CD14-positive monocyte (primary cell): ENCODE data around the gene GTF3A. TPM values are rescaled to one million over a fixed set of nuclear protein-coding genes. Genes with fewer than 3 reads are reported as not detected.

Experiments used
- DNase-seq, 3 donors: peaks; one replicate each; pipeline ENCODE4 v3.0.0-alpha.2; 2011 to 2022
- H2AFZ ChIP-seq: 2 replicates; pipeline ENCODE4 v1.6.0; 2012; ENCODE audit warnings: mild to moderate bottlenecking, low read depth, low read length, inconsistent platforms; ENCODE audit not compliant: insufficient read depth, poor library complexity, severe bottlenecking
- H3K27ac ChIP-seq, 2 donors: 1 replicate in 1 of 2; 2 replicates in 1 of 2; pipeline ENCODE4 v1.5.1; 2012 to 2013; ENCODE audit warnings: low read length in 2 of 2, control low read depth in 1 of 2, inconsistent platforms in 1 of 2, low read depth in 1 of 2, mild to moderate bottlenecking in 1 of 2
- H3K27me3 ChIP-seq, 2 donors: one replicate each; pipeline versions ENCODE4 v1.6.0 to v1.6.1; 2011 to 2013; ENCODE audit warnings: low read length in 2 of 2; ENCODE audit not compliant: control insufficient read depth in 2 of 2, insufficient read depth in 2 of 2
- H3K36me3 ChIP-seq, 2 donors: replicated peaks in 1 of 2; 1 replicate in 1 of 2; 2 replicates in 1 of 2; pipeline versions ENCODE4 v1.5.1 to v1.6.1; 2012 to 2013; ENCODE audit warnings: low read length in 2 of 2, control low read depth in 1 of 2, inconsistent platforms in 1 of 2, mild to moderate bottlenecking in 1 of 2; ENCODE audit not compliant: insufficient read depth in 2 of 2, control insufficient read depth in 1 of 2
- H3K4me1 ChIP-seq, 2 donors: 1 replicate in 1 of 2; 2 replicates in 1 of 2; pipeline versions ENCODE4 v1.5.1 to v1.6.1; 2012 to 2013; ENCODE audit warnings: low read length in 2 of 2, control low read depth in 1 of 2, inconsistent platforms in 1 of 2, mild to moderate bottlenecking in 1 of 2, moderate library complexity in 1 of 2; ENCODE audit not compliant: insufficient read depth in 2 of 2, control insufficient read depth in 1 of 2
- H3K4me2 ChIP-seq: replicated peaks from 2 replicates; pipeline ENCODE3; 2012; ENCODE audit warnings: low read length, moderate library complexity, mild to moderate bottlenecking; ENCODE audit not compliant: poor library complexity, severe bottlenecking; ENCODE audit errors: extremely low read depth
- H3K4me3 ChIP-seq, 3 experiments: fragments of 200-600 bp in 1 of 3; sonication (generic) in 1 of 3; replicated peaks in 1 of 3; 1 replicate in 2 of 3; 2 replicates in 1 of 3; pipeline ENCODE4 v1.5.1; 2011 to 2013; ENCODE audit warnings: low read length in 3 of 3, mild to moderate bottlenecking in 3 of 3, control low read depth in 2 of 3, low read depth in 2 of 3, inconsistent platforms in 1 of 3, moderate library complexity in 1 of 3
- H3K79me2 ChIP-seq: 2 replicates; pipeline ENCODE4 v1.6.0; 2012; ENCODE audit warnings: mild to moderate bottlenecking, control low read depth, inconsistent platforms, low read length, moderate library complexity; ENCODE audit not compliant: insufficient read depth
- H3K9ac ChIP-seq: 2 replicates; pipeline ENCODE4 v1.6.0; 2017; ENCODE audit warnings: low read length, mild to moderate bottlenecking; ENCODE audit not compliant: insufficient read depth, poor library complexity, severe bottlenecking
- H3K9me3 ChIP-seq, 2 donors: replicated peaks in 1 of 2; 1 replicate in 1 of 2; 2 replicates in 1 of 2; pipeline versions ENCODE4 v1.5.1 to v1.6.1; 2012 to 2013; ENCODE audit warnings: low read length in 2 of 2, control low read depth in 1 of 2; ENCODE audit not compliant: control insufficient read depth in 1 of 2, insufficient read depth in 1 of 2
- H4K20me1 ChIP-seq: 2 replicates; pipeline ENCODE4 v1.6.0; 2012; ENCODE audit warnings: mild to moderate bottlenecking, low read length, control low read depth, moderate library complexity; ENCODE audit not compliant: insufficient read depth
- H3K27ac Mint-ChIP-seq, 7 donors: one replicate each; pipeline ENCODE4 v1.8.0; 2020; ENCODE audit warnings: mild to moderate bottlenecking in 7 of 7, mixed read lengths in 7 of 7, moderate library complexity in 6 of 7, inconsistent platforms in 2 of 7
- H3K27me3 Mint-ChIP-seq, 3 donors: one replicate each; pipeline ENCODE4 v1.8.0; 2021 to 2022; ENCODE audit warnings: low read depth in 3 of 3, mild to moderate bottlenecking in 3 of 3, mixed read lengths in 3 of 3, moderate library complexity in 3 of 3, inconsistent platforms in 1 of 3
- H3K36me3 Mint-ChIP-seq, 2 donors: one replicate each; pipeline ENCODE4 v1.8.0; 2020; ENCODE audit warnings: mixed read lengths in 2 of 2, inconsistent platforms in 1 of 2, mild to moderate bottlenecking in 1 of 2
- H3K4me1 Mint-ChIP-seq: one replicate; pipeline ENCODE4 v1.8.0; 2020; ENCODE audit warnings: mild to moderate bottlenecking, mixed read lengths
- H3K4me3 Mint-ChIP-seq, 2 donors: one replicate each; pipeline ENCODE4 v1.8.0; 2020; ENCODE audit warnings: mild to moderate bottlenecking in 2 of 2, mixed read lengths in 2 of 2, moderate library complexity in 1 of 2
- H3K9me3 Mint-ChIP-seq, 7 donors: one replicate each; pipeline ENCODE4 v1.8.0; 2020 to 2022; ENCODE audit warnings: mixed read lengths in 7 of 7, mild to moderate bottlenecking in 6 of 7, moderate library complexity in 6 of 7, inconsistent platforms in 2 of 7
- CTCF ChIP-seq: fragments of 200-600 bp; IDR thresholded peaks from one replicate; pipeline ENCODE4 v1.8.0; 2022; ENCODE audit warnings: antibody characterized with exemption, mild to moderate bottlenecking
- WGBS: methylation state at CpG from one replicate; pipeline ENCODE4 v1.1.5; 2013; ENCODE audit warnings: missing lambda C conversion rate; ENCODE audit not compliant: insufficient coverage; 5-methylcytosine and 5-hydroxymethylcytosine counted together
- intact Hi-C, 2 donors: fragments of 100-400 bp; cut with micrococcal nuclease; formaldehyde crosslinking; loops; one replicate each; pipeline versions ENCODE4 v1.15.0 to v1.15.1; 2023
- polyA plus RNA-seq, 3 donors: library from polyadenylated mRNA; depleted of rRNA in 1 of 3; unstranded in 2 of 3; stranded (reverse) in 1 of 3; fragments of 300-500 nt in 2 of 3; fragments of >200 nt in 1 of 3; fragmentation: Illumina TruSeq in 2 of 3; gene quantifications; 1 replicate in 2 of 3; 2 replicates in 1 of 3; pipeline ENCODE4 v1.2.3, GENCODE V29; 2012 to 2021

Gene GTF3A
- polyA plus RNA-seq, 3 donors: 88.8 to 259 (median 179) TPM

GRCh38 chr13:27403727-27404385 lies 20.6 kb upstream of the GTF3A start:
- peaks cover 10 to 14% of the 10 kb centered on the region in 2 donors for H3K4me1 ChIP-seq
- Mint-ChIP-seq H3K9me3 (peaks cover 0 to 4% (median 0%) of the 10 kb centered on the region in 7 donors), H3K4me1 (peaks cover 21% of the 10 kb centered on the region), H3K36me3 (no peaks in the 10 kb centered on the region), H3K4me3 (no peak overlapping the region), H3K27me3 (peaks cover 4 to 7% (median 6%) of the 10 kb centered on the region in 3 donors), H3K27ac (peak overlapping the region in 1 of 7 donors; percentile 9)
- H2AFZ ChIP-seq: peak overlapping the region; percentile 27
- H3K36me3 ChIP-seq: no peaks in the 10 kb centered on the region
- no peaks in the 10 kb centered on the region for H3K9me3 ChIP-seq
- 52% methylated on average over 6 of the region's 10 CpGs for WGBS
- no peak overlapping the region for H3K4me3 ChIP-seq
- H4K20me1 ChIP-seq: no peaks in the 10 kb centered on the region
- intact Hi-C loops: no loop called here
- no peak overlapping the region for H3K27ac ChIP-seq
- no peak overlapping the region for H3K9ac ChIP-seq
- no peak for TF ChIP-seq CTCF
- H3K79me2 ChIP-seq: no peaks in the 10 kb centered on the region
- H3K27me3 ChIP-seq: no peaks in the 10 kb centered on the region
- no peak for DNase-seq
- H3K4me2 ChIP-seq: no peak overlapping the region

- H3K9me3 ChIP-seq: no peaks in the 10 kb centered on the region
- no peaks in the 10 kb centered on the region for H3K27me3 ChIP-seq
- no peak overlapping the region for H3K4me2 ChIP-seq
- Mint-ChIP-seq H3K36me3 (no peaks in the 10 kb centered on the region), H3K4me1 (peaks cover 16% of the 10 kb centered on the region), H3K4me3 (no peak overlapping the region), H3K9me3 (peaks cover 0 to 4% (median 2%) of the 10 kb centered on the region in 7 donors), H3K27me3 (peaks cover 4 to 9% (median 6%) of the 10 kb centered on the region in 3 donors), H3K27ac (no peak overlapping the region)
- no peak for DNase-seq
- no peaks in the 10 kb centered on the region for H3K79me2 ChIP-seq
- H4K20me1 ChIP-seq: no peaks in the 10 kb centered on the region
- intact Hi-C loops: loop anchor here in 1 of 2 donors (5.0 kb wide), 1 partner anchor 48 kb away; the partner anchor contains the start of gene MTIF3
- 60% methylated on average over 16 of the region's 17 CpGs for WGBS
- no peak overlapping the region for H3K27ac ChIP-seq
- H3K4me1 ChIP-seq: peaks cover 10 to 14% of the 10 kb centered on the region in 2 donors
- H3K36me3 ChIP-seq: no peaks in the 10 kb centered on the region
- H2AFZ ChIP-seq: no peak overlapping the region
- no peak for TF ChIP-seq CTCF
- no peak overlapping the region for H3K4me3 ChIP-seq
- no peak overlapping the region for H3K9ac ChIP-seq
Measured at GRCh38 chr13:27404680-27405079, 19.7 kb upstream of the GTF3A start.
